ENCODE data around the gene GPER1.
A peak's percentile ranks its signal among the peaks of the same experiment; 100 is the strongest.

The GPER1 gene

GRCh38 chr7:1062296-1063294, 25.3 kb upstream of the GPER1 start:
- CTCF ChIA-PET = interaction anchor here (1.8 to 20.3 kb wide), 3 partner anchors 17 to 67 kb away, joined by 5 to 391 read pairs (median 34); partner anchors contain the start of gene GPR146
- POLR2A ChIA-PET = no interaction called here
- TF ChIP-seq CTCF (IDR thresholded peaks at IDR 0.05; ENCODE audit: control extremely low read depth, extremely low read depth, low read depth, missing control alignments) = no peak
- DNase-seq (ENCODE audit: extremely low spot score) = peak; percentile 89

- no peak for TF ChIP-seq CTCF (IDR thresholded peaks at IDR 0.05; ENCODE audit: control extremely low read depth, extremely low read depth, low read depth, missing control alignments)
- CTCF ChIA-PET = interaction anchor here (2.9 to 20.3 kb wide), 4 partner anchors 13 to 113 kb away, joined by 21 to 391 read pairs (median 35); no protein-coding TSS in a partner anchor
- no peak for DNase-seq (ENCODE audit: extremely low spot score)
- POLR2A ChIA-PET = no interaction called here
Measured at GRCh38 chr7:1063361-1063760, 24.6 kb upstream of the GPER1 start.

GRCh38 chr7:1064581-1064980, 23.3 kb upstream of the GPER1 start:
- CTCF ChIA-PET = interaction anchor here (0.6 to 20.3 kb wide), 29 partner anchors 8 to 911 kb away, joined by 3 to 391 read pairs (median 11); partner anchors contain the start of genes COX19, CYP2W1, GPR146 and ZFAND2A
- no peak for TF ChIP-seq CTCF (IDR thresholded peaks at IDR 0.05; ENCODE audit: control extremely low read depth, extremely low read depth, low read depth, missing control alignments)
- POLR2A ChIA-PET = no interaction called here
- no peak for DNase-seq (ENCODE audit: extremely low spot score)

- ChIA-PET POLR2A (interaction anchor here (0.6 kb wide), 1 partner anchor 73 kb away, joined by 3 read pairs; a partner anchor contains a TSS), CTCF (interaction anchor here (0.6 to 20.3 kb wide), 55 partner anchors 9 to 910 kb away, joined by 3 to 391 read pairs (median 6); partner anchors contain the start of genes COX19, CYP2W1, GPR146 and ZFAND2A)
- no peak for TF ChIP-seq CTCF (IDR thresholded peaks at IDR 0.05; ENCODE audit: control extremely low read depth, extremely low read depth, low read depth, missing control alignments)
- no peak for DNase-seq (ENCODE audit: extremely low spot score)
Measured at GRCh38 chr7:1065263-1065584, 22.7 kb upstream of the GPER1 start.

GRCh38 chr7:1065585-1066241, 22.2 kb upstream of the GPER1 start:
- CTCF ChIA-PET = interaction anchor here (0.8 to 20.3 kb wide), 57 partner anchors 9 to 169 kb away, joined by 3 to 391 read pairs (median 5); partner anchors contain the start of genes COX19, CYP2W1, GPR146 and ZFAND2A
- DNase-seq (ENCODE audit: extremely low spot score) = peak; percentile 92
- TF ChIP-seq CTCF (IDR thresholded peaks at IDR 0.05; ENCODE audit: control extremely low read depth, extremely low read depth, low read depth, missing control alignments) = peak; percentile 94
- POLR2A ChIA-PET = interaction anchor here (0.6 kb wide), 1 partner anchor 72 kb away, joined by 3 read pairs; a partner anchor contains a TSS

- no peak for DNase-seq (ENCODE audit: extremely low spot score)
- no peak for TF ChIP-seq CTCF (IDR thresholded peaks at IDR 0.05; ENCODE audit: control extremely low read depth, extremely low read depth, low read depth, missing control alignments)
- ChIA-PET POLR2A (no interaction called here), CTCF (interaction anchor here (0.9 to 20.3 kb wide), 47 partner anchors 9 to 169 kb away, joined by 3 to 391 read pairs (median 7); partner anchors contain the start of genes COX19, CYP2W1 and GPR146)
Measured at GRCh38 chr7:1066242-1066588, 21.7 kb upstream of the GPER1 start.
